ENCODE measurements around the gene DLGAP5. TPM values are rescaled to one million over a fixed set of nuclear protein-coding genes. Genes with fewer than 3 reads are reported as not detected.

The DLGAP5 gene
- total and polyA plus RNA-seq, 2 of the 4 experiments (the other 2 are of a cell fraction), result 14.9 to 19.0 TPM

- Histone ChIP-seq H3K14ac (replicated peaks; ENCODE audit: low read depth, low read length) (no peak overlapping the region), H3K56ac (ENCODE audit: extremely low read depth, insufficient read depth, low read length) (no peak overlapping the region), H4K91ac (ENCODE audit: insufficient read depth, low read depth, low read length) (no peak overlapping the region), H3K79me1 (ENCODE audit: low read depth in 1 of 2, low read length in 2 of 2) (no peaks in the 10 kb centered on the region; a peak in 2 of 4 replicates), H3K36me3 (ENCODE audit: control insufficient read depth, insufficient read depth, low read length) (0 out of 2 replicates have a peak, but pooled peaks cover 1% of the 10 kb centered on the region), H4K20me1 (ENCODE audit: insufficient read depth, low read length) (no peaks in the 10 kb centered on the region), H2BK15ac (ENCODE audit: low read depth, low read length) (no peak overlapping the region), H3K4me1 (ENCODE audit: control insufficient read depth, insufficient read depth, low read length) (no peaks in the 10 kb centered on the region), H3K27ac (ENCODE audit: insufficient read depth, low read length) (no peak overlapping the region), H3K9me1 (ENCODE audit: insufficient read depth, low read length) (no peaks in the 10 kb centered on the region), H2AFZ (replicated peaks; ENCODE audit: low read length, poor library complexity) (no peak overlapping the region), H2BK5ac (ENCODE audit: low read depth, low read length, poor library complexity, severe bottlenecking) (no peak overlapping the region), H2AK9ac (replicated peaks; ENCODE audit: low read depth, low read length, poor library complexity) (no peak overlapping the region), H2AK5ac (ENCODE audit: low read depth, low read length) (no peak overlapping the region), H3K4me3 (ENCODE audit: insufficient read depth, low read depth, low read length) (no peak overlapping the region), H4K5ac (ENCODE audit: low read depth, low read length) (no peak overlapping the region), H3K18ac (ENCODE audit: low read depth, low read length) (no peak overlapping the region), H3K23ac (ENCODE audit: low read depth, low read length) (no peak overlapping the region), H2BK20ac (ENCODE audit: low read depth, low read length) (no peak overlapping the region), H4K8ac (ENCODE audit: low read depth in 2 of 2, low read length in 2 of 2) (no peak overlapping the region), H3K4ac (ENCODE audit: low read depth, low read length) (no peak overlapping the region), H3K9ac (ENCODE audit: low read depth, low read length) (no peak overlapping the region), H3K27me3 (ENCODE audit: control insufficient read depth, insufficient read depth, low read length) (no peaks in the 10 kb centered on the region), H2BK120ac (ENCODE audit: low read depth, low read length) (no peak overlapping the region), H3K4me2 (ENCODE audit: low read depth, low read length) (no peak overlapping the region), H3K9me3 (ENCODE audit: control insufficient read depth, insufficient read depth, low read length) (no peaks in the 10 kb centered on the region)
- no CpG with 5 or more reads among the region's 2 CpGs for WGBS, 2 experiments (ENCODE audit: extremely low coverage in 2 of 2, insufficient read length in 1 of 2)
- no TSS peak for BruUV-seq (replicated peaks)
- dilution Hi-C loops (cut with HindIII; ENCODE audit: low sequenced_read_pairs, unreplicated experiment), result no loop called here
- no peak for ATAC-seq (ENCODE audit: low read depth)
- intact Hi-C loops (cut with micrococcal nuclease), result no loop called here
- in situ Hi-C loops (cut with MboI; ENCODE audit: low sequenced_read_pairs), result no loop called here
- TF ChIP-seq ELK1 (IDR thresholded peaks at IDR 0.05; ENCODE audit: borderline replicate concordance, low read depth, low read length) (no peak), RCOR1 (IDR thresholded peaks at IDR 0.05; ENCODE audit: insufficient replicate concordance, low read length) (no peak), CHD1 (IDR thresholded peaks at IDR 0.05; ENCODE audit: low read depth, low read length) (no peak), SMC3 (IDR thresholded peaks at IDR 0.05; ENCODE audit: low read depth, low read length) (no peak), RFX5 (IDR thresholded peaks at IDR 0.05; ENCODE audit: low read depth, low read length) (no peak), USF2 (IDR thresholded peaks at IDR 0.05; ENCODE audit: low read depth, low read length) (no peak), BHLHE40 (IDR thresholded peaks at IDR 0.05; ENCODE audit: low read depth, low read length) (no peak), FOS (IDR thresholded peaks at IDR 0.05; ENCODE audit: low read depth, low read length) (no peak), CTCF (conservative IDR thresholded peaks at IDR 0.05; ENCODE audit: low read depth, low read length) (no peak), NFE2L2 (IDR thresholded peaks at IDR 0.05; ENCODE audit: low read depth, low read length) (no peak), MXI1 (IDR thresholded peaks at IDR 0.05; ENCODE audit: borderline replicate concordance, low read depth, low read length) (no peak), MAZ (IDR thresholded peaks at IDR 0.05; ENCODE audit: borderline replicate concordance, low read depth, low read length) (no peak), CEBPB (IDR thresholded peaks at IDR 0.05; ENCODE audit: low read depth, low read length) (no peak), MAFK (IDR thresholded peaks at IDR 0.05; ENCODE audit: low read depth, low read length) (no peak), RAD21 (IDR thresholded peaks at IDR 0.05; ENCODE audit: low read length) (no peak), POLR2A (IDR thresholded peaks at IDR 0.05; ENCODE audit: low read depth, low read length) (no peak)
- POLR2A ChIA-PET (ENCODE audit: unreplicated experiment), result no interaction called here
- CTCF ChIA-PET, result no interaction called here
- DNase-seq, result no peak
Observed at GRCh38 chr14:55170526-55170925, 20.9 kb downstream of the DLGAP5 start.
